Neural cell (in vitro differentiated cells): ENCODE data around the gene TLL2. TPM values are rescaled to one million over a fixed set of nuclear protein-coding genes. Genes with fewer than 3 reads are reported as not detected.

ENCODE experiments used
- H2AFZ ChIP-seq: fragments of 200-600, 300-800 bp; sonication (generic), shearing (Covaris generic); 2 replicates; pipeline ENCODE4 v1.6.0; 2014; ENCODE audit warnings: low read depth, mild to moderate bottlenecking, antibody characterized with exemption, low read length, moderate library complexity
- H3F3A ChIP-seq: fragments of 200-600 bp; shearing (Covaris generic); 2 replicates; pipeline ENCODE4 v1.6.1; 2016; ENCODE audit warnings: mild to moderate bottlenecking, moderate library complexity, mixed read lengths, antibody characterized with exemption, low read length; ENCODE audit not compliant: insufficient read depth, poor library complexity, severe bottlenecking
- H3K27ac ChIP-seq: fragments of 200-600, 300-800 bp; sonication (generic), shearing (Covaris generic); 2 replicates; pipeline ENCODE4 v1.5.1; 2014; ENCODE audit warnings: mild to moderate bottlenecking, low read length, moderate library complexity
- H3K27me3 ChIP-seq: fragments of 300-800, 200-600 bp; sonication (generic), shearing (Covaris generic); 2 replicates; pipeline ENCODE4 v1.6.0; 2014; ENCODE audit warnings: mild to moderate bottlenecking, low read depth, low read length, moderate library complexity; ENCODE audit not compliant: insufficient read depth
- H3K36me3 ChIP-seq: fragments of 300-800, 200-600 bp; sonication (generic), shearing (Covaris generic); 2 replicates; pipeline ENCODE4 v1.5.1; 2014; ENCODE audit warnings: mild to moderate bottlenecking, antibody characterized with exemption, low read length, moderate library complexity; ENCODE audit not compliant: insufficient read depth
- H3K4me2 ChIP-seq: fragments of 300-800, 200-600 bp; sonication (generic), shearing (Covaris generic); 2 replicates; pipeline ENCODE4 v1.6.0; 2014; ENCODE audit warnings: mild to moderate bottlenecking, low read length
- H3K4me3 ChIP-seq: fragments of 300-800, 200-600 bp; sonication (generic), shearing (Covaris generic); 2 replicates; pipeline ENCODE4 v1.5.1; 2014; ENCODE audit warnings: mild to moderate bottlenecking, low read length, moderate library complexity
- H3K79me2 ChIP-seq: fragments of 200-600 bp; shearing (Covaris generic); replicated peaks from 2 replicates; pipeline ENCODE4 v1.6.0; 2014; ENCODE audit warnings: mild to moderate bottlenecking, low read length, moderate library complexity; ENCODE audit not compliant: insufficient read depth
- H3K9ac ChIP-seq: fragments of 300-800, 200-600 bp; sonication (generic), shearing (Covaris generic); 2 replicates; pipeline ENCODE4 v1.6.1; 2016; ENCODE audit warnings: mild to moderate bottlenecking, low read length, mixed read lengths
- H3K9me2 ChIP-seq: fragments of 200-600 bp; shearing (Covaris generic); 2 replicates; pipeline ENCODE4 v1.6.1; 2016; ENCODE audit warnings: mild to moderate bottlenecking, low read length, mixed read lengths; ENCODE audit not compliant: insufficient read depth
- H3K9me3 ChIP-seq: fragments of 200-600, 300-800 bp; sonication (generic), shearing (Covaris generic); 2 replicates; pipeline ENCODE4 v1.6.1; 2016; ENCODE audit warnings: mild to moderate bottlenecking, mixed run types, low read length, moderate library complexity, mixed read lengths
- H4K20me1 ChIP-seq: fragments of 200-600 bp; shearing (Covaris generic); 2 replicates; pipeline ENCODE4 v1.6.1; 2016; ENCODE audit warnings: mild to moderate bottlenecking, mixed run types; ENCODE audit not compliant: insufficient read depth
- CTCF ChIP-seq: fragments of 450-650 bp; IDR thresholded peaks from 2 replicates; pipeline ENCODE4 v1.5.1; 2014; ENCODE audit warnings: antibody characterized with exemption, mild to moderate bottlenecking, moderate library complexity; ENCODE audit not compliant: poor library complexity, severe bottlenecking
- EP300 ChIP-seq: fragments of 450-650 bp; conservative IDR thresholded peaks from 2 replicates; pipeline ENCODE4 v1.6.1; 2014; ENCODE audit warnings: antibody characterized with exemption, mild to moderate bottlenecking, moderate library complexity; ENCODE audit not compliant: poor library complexity, severe bottlenecking
- EZH2 ChIP-seq: fragments of 200-600, 300-800 bp; shearing (Covaris generic), sonication (generic); IDR thresholded peaks from 2 replicates; pipeline ENCODE4 v1.6.1; 2014; ENCODE audit warnings: antibody characterized with exemption, low read length, borderline replicate concordance, mild to moderate bottlenecking; ENCODE audit not compliant: insufficient read depth, poor library complexity, severe bottlenecking
- MXI1 ChIP-seq: fragments of 450-650 bp; conservative IDR thresholded peaks from 2 replicates; pipeline ENCODE4 v1.6.1; 2014; ENCODE audit warnings: antibody characterized with exemption, mild to moderate bottlenecking; ENCODE audit not compliant: poor library complexity, severe bottlenecking
- POLR2AphosphoS5 ChIP-seq: IDR thresholded peaks from 2 replicates; pipeline ENCODE4 v1.6.1; 2012
- RAD21 ChIP-seq: fragments of 450-650 bp; conservative IDR thresholded peaks from 2 replicates; pipeline ENCODE4 v1.6.1; 2014; ENCODE audit warnings: antibody characterized with exemption, mild to moderate bottlenecking, moderate library complexity
- REST ChIP-seq: IDR thresholded peaks from 2 replicates; pipeline ENCODE4 v1.6.1; 2012; ENCODE audit warnings: borderline replicate concordance
- SMC3 ChIP-seq: fragments of 450-650 bp; conservative IDR thresholded peaks from 2 replicates; pipeline ENCODE4 v1.6.1; 2014; ENCODE audit warnings: antibody characterized with exemption, mild to moderate bottlenecking, moderate library complexity; ENCODE audit not compliant: poor library complexity
- TAF1 ChIP-seq: IDR thresholded peaks from 2 replicates; pipeline ENCODE4 v1.6.1; 2012; ENCODE audit warnings: low read depth
- polyA plus RNA-seq: library from polyadenylated mRNA; depleted of rRNA; stranded (reverse); fragments of >200 nt; gene quantifications from 2 replicates; pipeline ENCODE4 v1.2.3, GENCODE V29; 2014

TLL2 gene
- polyA plus RNA-seq, 1 donor from 2014 or later = 0.11 TPM

- no peaks in the 10 kb centered on the region for H3K27me3 ChIP-seq
- no peak overlapping the region for H3K4me3 ChIP-seq
- no peaks in the 10 kb centered on the region for H4K20me1 ChIP-seq
- no peak overlapping the region for H3K27ac ChIP-seq
- no peaks in the 10 kb centered on the region for H3K36me3 ChIP-seq
- H3F3A ChIP-seq = no peaks in the 10 kb centered on the region
- peak; percentile 59 for TF ChIP-seq CTCF
- TF ChIP-seq RAD21 = peak; percentile 49
- no peak for TF ChIP-seq POLR2AphosphoS5
- no peak for TF ChIP-seq TAF1
- TF ChIP-seq SMC3 = peak; percentile 17
- TF ChIP-seq EZH2 = no peak
- TF ChIP-seq MXI1 = no peak
- TF ChIP-seq EP300 = no peak
- no peak for TF ChIP-seq REST
- H3K9me2 ChIP-seq = no peaks in the 10 kb centered on the region
- H3K4me2 ChIP-seq = no peak overlapping the region
- no peaks in the 10 kb centered on the region for H3K9me3 ChIP-seq
- no peak overlapping the region for H3K9ac ChIP-seq
- no peak overlapping the region for H2AFZ ChIP-seq
- no peaks in the 10 kb centered on the region for H3K79me2 ChIP-seq
Observed at GRCh38 chr10:96334616-96335526, 178.9 kb downstream of the TLL2 start.

- Histone ChIP-seq H4K20me1 (no peaks in the 10 kb centered on the region), H2AFZ (no peak overlapping the region), H3F3A (no peaks in the 10 kb centered on the region), H3K27me3 (no peaks in the 10 kb centered on the region), H3K79me2 (no peaks in the 10 kb centered on the region), H3K4me3 (no peak overlapping the region), H3K27ac (no peak overlapping the region), H3K4me2 (no peak overlapping the region), H3K9me3 (no peaks in the 10 kb centered on the region), H3K9ac (no peak overlapping the region), H3K36me3 (no peaks in the 10 kb centered on the region), H3K9me2 (no peaks in the 10 kb centered on the region)
- TF ChIP-seq RAD21 = no peak
- no peak for TF ChIP-seq CTCF
- TF ChIP-seq REST = no peak
- no peak for TF ChIP-seq TAF1
- TF ChIP-seq MXI1 = no peak
- no peak for TF ChIP-seq POLR2AphosphoS5
- TF ChIP-seq EZH2 = no peak
- TF ChIP-seq SMC3 = no peak
- TF ChIP-seq EP300 = no peak
Observed at GRCh38 chr10:96333101-96333500, 180.6 kb downstream of the TLL2 start.
